Activated naive CD4-positive, alpha-beta T cell treated with anti-CD3 and anti-CD28 coated beads for 36 hours (primary cell): ENCODE data around the gene TKFC. TPM values are rescaled to one million over a fixed set of nuclear protein-coding genes. Genes with fewer than 3 reads are reported as not detected.

Experiments
- CTCF ChIA-PET: fragments of 350-600 bp; sonication (Branson Sonifier 250); formaldehyde crosslinking; loops from one replicate; lab custom pipeline; 2021; ENCODE audit warnings: antibody characterized with exemption; lab: Charles Lee
- DNase-seq: peaks from one replicate; pipeline ENCODE4 v3.0.0-alpha.2; 2020
- H3K27ac Mint-ChIP-seq: one replicate; pipeline ENCODE4 v1.8.0; 2021; ENCODE audit warnings: mild to moderate bottlenecking, mixed read lengths
- H3K27me3 Mint-ChIP-seq: one replicate; pipeline ENCODE4 v1.8.0; 2021; ENCODE audit warnings: low read depth, mixed read lengths
- H3K36me3 Mint-ChIP-seq: one replicate; pipeline ENCODE4 v1.8.0; 2021; ENCODE audit warnings: low read depth, mixed read lengths
- H3K4me1 Mint-ChIP-seq: one replicate; pipeline ENCODE4 v1.8.0; 2021; ENCODE audit warnings: low read depth, mixed read lengths
- H3K4me3 Mint-ChIP-seq: one replicate; pipeline ENCODE4 v1.8.0; 2021; ENCODE audit warnings: mild to moderate bottlenecking, moderate library complexity, mixed read lengths
- H3K9me3 Mint-ChIP-seq: one replicate; pipeline ENCODE4 v1.8.0; 2021; ENCODE audit warnings: mixed read lengths
- intact Hi-C: fragments of 100-400 bp; cut with micrococcal nuclease; formaldehyde crosslinking; loops from one replicate; pipeline ENCODE4 v1.15.1; 2023
- total RNA-seq, 2 experiments: library from RNA; stranded (reverse); gene quantifications; one replicate each; pipeline ENCODE4 v1.2.3, GENCODE V29; 2021

Gene TKFC
- total RNA-seq, 2 experiments from 2014 or later, result 146 to 154 TPM

DNA sequence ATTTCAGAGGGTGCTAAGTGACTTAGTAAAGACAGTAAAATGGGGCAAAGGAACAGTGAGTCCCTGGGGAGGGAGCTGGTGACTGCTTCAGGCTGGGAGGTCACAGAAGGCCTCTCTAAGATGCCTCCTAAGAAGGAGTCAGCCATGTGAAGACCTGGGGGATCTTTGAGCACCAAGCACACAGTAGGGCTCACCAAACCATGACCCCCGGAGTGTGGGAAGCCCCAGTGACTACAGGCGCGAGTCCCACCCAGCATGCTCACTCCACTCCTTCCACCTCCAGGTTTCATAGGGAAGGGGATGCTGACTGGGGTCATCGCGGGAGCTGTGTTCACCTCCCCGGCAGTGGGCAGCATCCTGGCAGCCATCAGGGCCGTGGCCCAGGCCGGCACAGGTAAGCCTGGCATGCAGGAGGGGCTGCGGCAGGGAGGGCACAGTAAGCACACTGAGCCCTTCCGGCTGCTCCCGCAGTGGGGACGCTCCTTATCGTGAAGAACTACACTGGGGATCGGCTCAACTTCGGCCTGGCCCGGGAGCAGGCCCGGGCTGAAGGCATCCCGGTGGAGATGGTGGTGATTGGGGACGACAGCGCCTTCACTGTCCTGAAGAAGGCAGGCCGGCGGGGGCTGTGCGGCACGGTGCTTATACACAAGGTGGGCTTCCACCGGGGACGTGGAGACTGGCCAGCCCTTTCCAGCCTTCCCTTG, 5.9 kb downstream of the TKFC start:
- H3K27ac Mint-ChIP-seq, result no peak overlapping the region
- no peak for DNase-seq
- peaks cover 30% of the 10 kb centered on the region for H3K4me1 Mint-ChIP-seq
- no peaks in the 10 kb centered on the region for H3K9me3 Mint-ChIP-seq
- CTCF ChIA-PET, result interaction anchor here (4.9 to 9.2 kb wide), 2 partner anchors 16 to 45 kb away, joined by 49 to 243 read pairs; no protein-coding TSS in a partner anchor
- peaks cover 22% of the 10 kb centered on the region for H3K36me3 Mint-ChIP-seq
- H3K27me3 Mint-ChIP-seq, result no peaks in the 10 kb centered on the region
- H3K4me3 Mint-ChIP-seq, result no peak overlapping the region
- intact Hi-C loops, result loop anchor here (10.0 kb wide), 1 partner anchor 314 kb away; no protein-coding TSS in a partner anchor

DNA sequence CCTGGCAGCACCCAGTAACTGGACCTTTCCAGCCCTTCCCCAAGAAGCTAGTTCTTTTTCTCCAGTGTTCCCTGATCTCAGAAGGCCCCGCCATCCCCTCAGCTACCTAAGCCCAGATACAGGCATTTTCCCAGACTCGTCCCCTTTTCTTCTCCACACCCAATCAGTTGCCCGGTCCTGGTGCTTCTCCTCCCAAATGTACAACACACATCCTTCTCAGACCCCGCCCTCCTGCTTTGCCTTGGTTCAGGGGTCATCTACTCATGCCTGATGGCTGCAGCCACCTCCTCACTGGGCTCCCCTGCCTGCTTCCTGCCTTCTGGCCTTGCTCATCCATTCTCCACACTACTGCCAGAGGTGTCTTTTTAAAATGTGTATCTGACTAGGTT, 6.5 kb downstream of the TKFC start:
- Mint-ChIP-seq H3K36me3 (peaks cover 21% of the 10 kb centered on the region), H3K4me1 (peaks cover 24% of the 10 kb centered on the region), H3K4me3 (no peak overlapping the region), H3K9me3 (no peaks in the 10 kb centered on the region), H3K27ac (no peak overlapping the region), H3K27me3 (no peaks in the 10 kb centered on the region)
- no peak for DNase-seq
- CTCF ChIA-PET, result interaction anchor here (1.4 to 9.2 kb wide), 3 partner anchors 15 to 108 kb away, joined by 3 to 243 read pairs (median 49); no protein-coding TSS in a partner anchor
- intact Hi-C loops, result loop anchor here (10.0 kb wide), 1 partner anchor 315 kb away; no protein-coding TSS in a partner anchor

DNA sequence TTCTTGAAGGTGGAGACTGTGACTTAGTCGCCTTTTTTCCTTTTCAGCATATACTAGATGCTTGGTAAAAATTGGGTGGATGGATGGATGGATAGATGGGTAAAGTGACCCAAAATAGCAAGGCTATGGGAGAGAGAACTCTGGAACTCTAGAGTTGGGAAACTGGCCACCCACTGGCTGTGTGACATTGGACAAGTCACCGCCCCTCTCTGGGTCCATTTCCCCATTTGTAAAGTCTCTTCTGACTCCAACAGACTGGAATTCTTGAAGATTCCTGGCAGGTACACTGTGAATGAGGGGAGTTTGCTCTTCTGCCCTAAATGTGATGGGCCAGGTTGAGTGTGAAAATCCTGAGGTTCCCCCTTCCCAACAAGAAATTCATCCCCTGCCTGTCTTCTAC, 8.0 kb downstream of the TKFC start:
- no peak for DNase-seq
- Mint-ChIP-seq H3K4me1 (peaks cover 12% of the 10 kb centered on the region), H3K4me3 (no peak overlapping the region), H3K36me3 (peaks cover 25% of the 10 kb centered on the region), H3K27ac (no peak overlapping the region), H3K27me3 (no peaks in the 10 kb centered on the region), H3K9me3 (no peaks in the 10 kb centered on the region)
- intact Hi-C loops, result no loop called here
- CTCF ChIA-PET, result interaction anchor here (1.4 to 9.2 kb wide), 2 partner anchors 43 to 106 kb away, joined by 3 to 243 read pairs; no protein-coding TSS in a partner anchor

DNA sequence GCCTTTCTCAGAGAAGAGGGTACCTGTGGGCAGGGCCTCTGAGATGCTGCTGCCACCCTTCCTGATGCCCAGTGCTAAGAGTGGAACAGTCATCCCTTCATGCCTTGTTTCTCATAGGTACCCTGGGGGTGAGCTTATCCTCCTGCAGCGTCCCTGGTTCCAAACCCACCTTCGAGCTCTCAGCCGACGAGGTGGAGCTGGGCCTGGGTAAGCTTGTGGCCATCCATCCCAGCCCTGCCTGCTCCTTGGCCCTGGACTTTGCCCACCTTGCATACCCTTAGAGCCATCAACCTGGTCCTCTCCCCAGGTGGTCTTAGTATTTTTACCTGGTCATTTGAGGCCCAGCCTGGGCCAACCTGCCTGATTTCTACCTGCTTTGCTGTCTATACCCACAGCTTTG, 8.7 kb downstream of the TKFC start:
- CTCF ChIA-PET, result interaction anchor here (1.4 to 9.2 kb wide), 2 partner anchors 10 to 42 kb away, joined by 3 to 243 read pairs; no protein-coding TSS in a partner anchor
- Mint-ChIP-seq H3K27ac (no peak overlapping the region), H3K36me3 (peaks cover 26% of the 10 kb centered on the region), H3K4me1 (peaks cover 5% of the 10 kb centered on the region), H3K27me3 (no peaks in the 10 kb centered on the region), H3K4me3 (no peak overlapping the region), H3K9me3 (no peaks in the 10 kb centered on the region)
- intact Hi-C loops, result no loop called here
- no peak for DNase-seq

DNA sequence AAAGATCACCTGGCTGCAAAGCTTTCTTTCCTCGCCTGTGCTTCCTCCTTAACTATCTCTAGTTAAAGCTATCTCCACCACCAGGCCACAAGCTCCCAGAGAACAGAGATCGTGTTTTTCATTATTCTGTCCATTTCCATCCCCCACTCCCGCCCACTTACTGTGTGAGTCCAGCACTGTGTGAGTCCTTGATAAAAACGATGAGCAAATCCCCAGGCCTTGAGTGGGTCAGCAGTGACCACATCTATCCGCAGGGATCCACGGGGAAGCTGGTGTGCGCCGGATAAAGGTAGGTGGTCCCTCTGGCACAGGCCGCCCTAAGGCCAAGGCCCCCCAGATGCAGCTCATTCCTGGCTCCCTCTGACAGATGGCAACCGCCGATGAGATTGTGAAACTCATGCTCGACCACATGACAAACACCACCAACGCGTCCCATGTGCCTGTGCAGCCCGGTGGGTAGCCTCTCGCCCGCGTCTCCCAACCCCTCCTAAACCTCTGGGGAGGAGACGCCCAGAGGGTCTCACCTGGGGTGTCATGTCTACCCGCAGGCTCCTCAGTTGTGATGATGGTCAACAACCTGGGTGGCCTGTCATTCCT, 9.3 kb downstream of the TKFC start:
- Mint-ChIP-seq H3K4me3 (no peak overlapping the region), H3K27ac (no peak overlapping the region), H3K36me3 (peaks cover 25% of the 10 kb centered on the region), H3K9me3 (no peaks in the 10 kb centered on the region), H3K27me3 (no peaks in the 10 kb centered on the region), H3K4me1 (no peaks in the 10 kb centered on the region)
- intact Hi-C loops, result no loop called here
- CTCF ChIA-PET, result interaction anchor here (1.4 kb wide), 1 partner anchor 9 kb away, joined by 3 read pairs; no protein-coding TSS in a partner anchor
- no peak for DNase-seq

DNA sequence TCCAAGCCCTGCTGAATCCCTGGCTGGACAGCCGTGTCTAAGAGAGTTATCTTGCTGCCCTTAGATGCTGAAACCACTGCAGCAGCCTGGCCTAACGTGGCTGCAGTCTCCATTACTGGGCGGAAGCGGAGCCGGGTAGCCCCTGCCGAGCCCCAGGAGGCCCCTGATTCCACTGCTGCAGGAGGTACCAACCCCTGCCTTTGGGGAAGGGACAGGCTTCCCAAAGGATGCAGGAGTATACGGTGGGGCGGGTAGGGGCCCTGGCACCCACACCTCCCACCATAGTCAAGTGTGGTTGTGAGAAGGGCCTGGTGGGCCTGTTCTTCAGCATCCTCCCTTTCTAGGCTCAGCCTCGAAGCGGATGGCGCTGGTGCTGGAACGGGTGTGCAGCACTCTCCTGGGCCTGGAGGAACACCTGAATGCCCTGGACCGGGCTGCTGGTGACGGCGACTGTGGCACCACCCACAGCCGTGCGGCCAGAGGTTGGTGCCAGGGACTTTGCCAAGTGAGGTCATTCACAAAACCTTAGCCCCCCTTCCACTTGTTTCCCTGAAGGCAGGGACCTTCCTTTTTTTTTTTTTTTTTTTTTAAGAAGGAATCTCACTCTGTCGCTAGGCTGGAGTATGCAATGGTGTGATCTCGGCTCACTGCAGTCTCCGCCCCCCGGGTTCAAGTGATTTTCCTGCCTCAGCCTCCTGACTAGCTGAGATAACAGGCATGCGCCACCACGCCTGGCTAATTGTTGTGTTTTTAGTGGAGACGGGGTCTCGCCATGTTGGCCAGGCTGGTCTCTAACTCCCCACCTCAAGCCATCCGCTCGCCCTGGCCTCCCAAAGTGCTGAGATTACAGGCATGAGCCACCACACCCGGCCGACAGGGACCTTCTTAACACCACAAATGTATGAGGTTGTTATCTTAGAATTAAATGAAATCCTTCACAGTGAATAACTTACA, 11.0 kb downstream of the TKFC start:
- peaks cover 19% of the 10 kb centered on the region for H3K36me3 Mint-ChIP-seq
- DNase-seq, result no peak
- no peak overlapping the region for H3K27ac Mint-ChIP-seq
- H3K4me3 Mint-ChIP-seq, result no peak overlapping the region
- CTCF ChIA-PET, result interaction anchor here (0.7 kb wide), 1 partner anchor 188 kb away, joined by 4 read pairs; no protein-coding TSS in a partner anchor
- H3K4me1 Mint-ChIP-seq, result no peaks in the 10 kb centered on the region
- intact Hi-C loops, result no loop called here
- H3K9me3 Mint-ChIP-seq, result no peaks in the 10 kb centered on the region
- H3K27me3 Mint-ChIP-seq, result no peaks in the 10 kb centered on the region

DNA sequence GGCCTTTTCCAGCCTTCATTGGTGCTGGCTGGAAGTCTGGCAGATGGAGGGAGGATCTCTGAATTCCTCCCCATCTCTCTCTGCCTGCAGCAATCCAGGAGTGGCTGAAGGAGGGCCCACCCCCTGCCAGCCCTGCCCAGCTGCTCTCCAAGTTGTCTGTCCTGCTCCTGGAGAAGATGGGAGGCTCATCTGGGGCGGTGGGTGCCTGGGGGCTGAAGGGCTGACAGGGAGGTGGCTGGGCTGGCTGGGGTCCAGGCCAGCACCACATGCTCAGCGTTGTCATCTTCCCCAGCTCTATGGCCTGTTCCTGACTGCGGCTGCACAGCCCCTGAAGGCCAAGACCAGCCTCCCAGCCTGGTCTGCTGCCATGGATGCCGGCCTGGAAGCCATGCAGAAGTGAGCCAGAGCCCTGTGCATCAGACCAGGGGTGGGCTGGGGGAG, 12.2 kb downstream of the TKFC start:
- no peaks in the 10 kb centered on the region for H3K27me3 Mint-ChIP-seq
- intact Hi-C loops, result no loop called here
- peaks cover 19% of the 10 kb centered on the region for H3K36me3 Mint-ChIP-seq
- no peak overlapping the region for H3K27ac Mint-ChIP-seq
- no peak overlapping the region for H3K4me3 Mint-ChIP-seq
- CTCF ChIA-PET, result no interaction called here
- no peaks in the 10 kb centered on the region for H3K4me1 Mint-ChIP-seq
- no peaks in the 10 kb centered on the region for H3K9me3 Mint-ChIP-seq
- no peak for DNase-seq

DNA sequence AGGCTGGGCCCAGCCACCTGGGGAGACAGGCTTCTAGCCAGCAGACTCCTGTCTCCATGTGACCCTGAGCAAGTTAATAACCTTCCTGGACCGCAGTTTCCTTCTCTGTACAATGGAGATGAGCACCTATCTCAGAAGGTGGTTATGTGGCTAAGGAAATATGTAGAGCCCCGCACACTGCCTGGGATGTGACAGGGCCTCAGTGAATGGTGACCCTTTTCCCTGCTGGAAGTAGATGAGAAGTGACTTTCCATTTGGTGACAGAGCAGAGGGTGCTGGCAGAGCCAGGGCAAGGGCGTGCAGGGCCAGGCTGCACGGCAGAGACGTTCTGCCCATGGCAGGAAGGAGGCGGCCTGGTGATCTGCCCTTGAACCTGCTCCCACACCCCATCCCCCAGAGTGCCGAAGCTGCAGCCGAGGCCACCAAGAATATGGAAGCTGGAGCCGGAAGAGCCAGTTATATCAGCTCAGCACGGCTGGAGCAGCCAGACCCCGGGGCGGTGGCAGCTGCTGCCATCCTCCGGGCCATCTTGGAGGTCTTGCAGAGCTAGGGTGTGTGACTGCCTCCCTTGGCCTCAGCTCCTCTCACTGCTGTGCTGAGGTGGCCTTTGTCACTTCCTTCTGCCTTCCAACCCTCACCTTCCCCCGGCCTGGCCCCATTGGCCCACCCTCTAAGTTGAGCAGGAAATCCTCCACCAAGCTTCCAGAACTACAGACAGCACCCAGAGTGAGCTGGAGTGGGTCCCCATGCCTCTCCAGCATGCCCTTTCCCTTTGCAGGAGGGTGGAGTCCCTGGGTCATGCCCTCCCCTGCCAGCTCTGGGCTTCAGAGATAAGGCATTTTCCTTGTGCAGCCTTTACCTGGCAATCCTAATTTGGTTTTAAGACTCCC, 13.2 kb downstream of the TKFC start:
- intact Hi-C loops, result no loop called here
- DNase-seq, result no peak
- Mint-ChIP-seq H3K36me3 (peaks cover 17% of the 10 kb centered on the region), H3K4me3 (no peak overlapping the region), H3K27ac (no peak overlapping the region), H3K27me3 (no peaks in the 10 kb centered on the region), H3K9me3 (no peaks in the 10 kb centered on the region), H3K4me1 (no peaks in the 10 kb centered on the region)
- CTCF ChIA-PET, result interaction anchor here (1.2 kb wide), 1 partner anchor 10 kb away, joined by 6 read pairs; no protein-coding TSS in a partner anchor

DNA sequence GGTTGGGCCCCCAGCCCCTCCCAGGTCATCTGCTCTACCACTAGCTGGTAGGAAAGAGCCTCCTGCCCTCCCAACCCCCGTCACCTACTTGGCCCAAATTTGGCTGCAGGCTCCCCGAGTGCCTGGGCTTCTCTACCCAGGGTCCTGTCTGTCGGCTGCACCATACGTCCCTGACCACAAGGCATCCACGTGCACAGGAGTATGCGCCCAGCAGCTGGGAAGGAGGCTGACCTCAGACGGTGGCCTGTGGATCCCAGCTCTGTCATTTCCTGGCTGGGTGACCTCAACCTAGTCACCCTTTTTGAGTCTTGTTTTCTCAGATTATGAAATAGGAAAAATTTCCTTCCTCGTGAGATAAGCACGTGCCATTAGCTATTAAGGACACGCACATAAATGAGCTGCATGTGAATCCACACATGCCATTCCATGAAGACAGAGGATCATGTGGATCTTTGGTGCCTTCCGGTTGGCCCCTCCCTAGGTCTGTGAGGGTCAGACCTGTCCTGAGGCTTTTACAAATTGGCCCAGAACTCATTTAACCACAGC, 15.0 kb downstream of the TKFC start:
- intact Hi-C loops, result no loop called here
- Mint-ChIP-seq H3K27me3 (no peaks in the 10 kb centered on the region), H3K4me1 (no peaks in the 10 kb centered on the region), H3K36me3 (peaks cover 14% of the 10 kb centered on the region), H3K4me3 (no peak overlapping the region), H3K27ac (no peak overlapping the region), H3K9me3 (no peaks in the 10 kb centered on the region)
- CTCF ChIA-PET, result interaction anchor here (1.0 to 2.2 kb wide), 3 partner anchors 12 to 39 kb away, joined by 4 to 12 read pairs (median 6); no protein-coding TSS in a partner anchor
- DNase-seq, result no peak

DNA sequence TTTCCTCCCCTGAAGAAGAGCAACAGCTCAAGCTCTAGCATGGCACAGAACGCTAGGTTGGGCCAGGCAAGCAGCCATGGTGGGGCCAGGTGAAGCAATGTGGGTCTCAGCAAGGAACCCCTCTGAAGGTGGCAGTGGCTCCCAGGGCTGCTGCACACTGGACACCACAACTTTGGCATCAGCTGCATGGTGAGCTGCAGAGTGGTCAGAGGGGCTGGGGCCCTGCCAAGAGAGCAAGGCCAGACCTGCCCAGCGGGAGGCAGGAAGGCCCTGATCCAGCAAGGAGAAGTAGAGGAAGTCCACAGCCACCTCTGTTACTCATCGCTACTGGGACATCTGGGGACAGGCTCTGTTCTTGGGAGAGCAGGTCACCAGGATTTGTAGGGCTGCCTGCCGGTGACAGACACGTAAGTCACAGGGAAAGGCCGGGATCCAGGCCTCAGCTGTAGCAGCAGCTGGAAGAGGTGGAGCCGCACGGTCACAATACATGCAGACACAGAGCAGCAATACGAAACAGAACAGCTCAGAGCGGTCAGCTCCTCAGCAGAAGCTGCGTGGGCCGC, 16.2 kb downstream of the TKFC start:
- Mint-ChIP-seq H3K4me3 (no peak overlapping the region), H3K27ac (no peak overlapping the region), H3K27me3 (no peaks in the 10 kb centered on the region), H3K4me1 (peaks cover 2% of the 10 kb centered on the region), H3K36me3 (peaks cover 19% of the 10 kb centered on the region), H3K9me3 (no peaks in the 10 kb centered on the region)
- CTCF ChIA-PET, result interaction anchor here (1.0 to 2.2 kb wide), 3 partner anchors 13 to 37 kb away, joined by 4 to 12 read pairs (median 4); no protein-coding TSS in a partner anchor
- intact Hi-C loops, result no loop called here
- DNase-seq, result no peak
